Measurements from ENCODE around the gene LRRC46.

LRRC46 gene

GRCh38 chr17:47853616-47854015, 22.1 kb downstream of the LRRC46 start:
- no peak for DNase-seq

DNA sequence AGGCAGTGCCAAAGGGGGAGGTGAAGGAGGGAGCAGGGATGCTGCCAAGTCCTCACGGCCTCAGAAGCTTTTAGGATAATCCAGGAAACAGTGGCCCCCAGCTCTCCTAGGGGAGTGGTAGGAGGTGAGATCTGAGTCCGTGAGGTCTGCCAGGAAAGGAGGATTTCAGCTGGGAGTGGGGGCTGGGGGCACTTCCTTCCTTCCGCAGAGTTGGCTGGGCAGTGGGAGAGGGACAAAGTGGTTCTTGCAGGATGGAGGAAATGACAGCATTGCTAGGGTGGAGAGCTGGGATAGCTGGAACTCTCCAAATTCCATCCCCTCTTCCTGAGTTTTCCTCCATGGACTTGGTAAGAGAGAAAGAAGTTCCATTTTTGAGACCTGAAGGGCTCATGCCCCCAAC, 24.3 kb downstream of the LRRC46 start:
- DNase-seq, result no peak

- no peak for DNase-seq
Observed at GRCh38 chr17:47856830-47857229, 25.4 kb downstream of the LRRC46 start.

DNA sequence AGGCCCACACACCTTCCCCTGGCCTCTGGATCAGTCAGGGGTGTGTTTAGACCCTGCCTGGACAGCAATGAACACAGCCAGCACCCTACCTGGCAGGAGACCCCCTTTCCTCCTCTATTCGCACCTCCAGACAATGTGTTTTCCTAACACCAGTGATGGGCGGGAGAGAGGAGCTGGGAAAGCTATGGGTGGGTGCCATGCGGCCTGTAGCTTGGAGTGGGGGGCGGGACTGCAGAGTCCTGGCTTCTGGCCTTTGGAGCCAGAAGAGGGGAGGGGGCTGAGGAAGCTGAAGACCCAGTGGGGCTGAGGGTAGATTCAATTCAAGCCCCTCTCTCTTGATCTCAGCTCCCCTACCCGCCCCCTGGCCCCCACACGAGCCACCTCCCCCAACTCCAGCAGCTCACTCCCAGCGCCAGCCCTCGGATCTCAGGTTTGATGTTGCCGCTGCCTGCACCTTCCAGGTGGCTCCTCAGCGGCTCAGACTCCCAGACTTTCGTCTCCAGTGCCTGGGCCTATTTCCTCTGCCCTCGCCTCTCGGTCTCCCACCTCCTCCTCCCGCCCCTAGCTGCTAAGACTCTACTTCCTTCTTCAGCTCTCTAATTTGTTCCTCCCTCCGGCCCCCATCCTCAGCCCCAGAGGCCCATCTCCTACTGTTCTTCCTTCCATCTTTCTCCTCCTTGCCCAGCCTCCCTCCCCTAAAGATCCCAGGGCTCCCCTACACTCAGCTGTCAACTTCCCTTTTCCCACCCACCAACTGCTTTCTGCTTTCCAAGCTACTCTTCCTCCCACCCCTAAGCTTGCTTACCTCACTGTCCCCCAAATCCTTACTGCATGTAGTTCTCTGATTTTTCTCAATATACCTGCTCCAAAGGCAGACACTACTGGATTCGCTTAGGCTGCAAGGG, 26.3 kb downstream of the LRRC46 start:
- no peak for DNase-seq

DNA sequence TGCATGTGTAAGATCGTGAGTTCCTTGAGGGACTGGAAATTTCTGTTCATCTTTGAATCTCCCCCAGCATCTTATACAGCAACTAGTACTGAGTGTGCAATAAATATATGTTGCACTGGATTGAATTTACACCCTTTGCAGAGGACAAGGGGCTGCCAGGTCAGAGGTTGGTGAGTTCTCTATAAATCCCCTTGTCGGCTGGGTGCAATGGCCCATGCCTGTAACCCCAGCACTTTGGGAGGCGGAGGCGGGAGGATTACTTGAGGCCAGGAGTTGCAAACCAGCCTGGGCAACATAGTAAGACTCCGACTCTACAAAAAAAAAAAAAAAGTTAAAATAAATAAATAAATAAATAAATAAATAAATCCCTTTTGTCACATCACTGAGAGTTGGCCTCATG, 28.9 kb downstream of the LRRC46 start:
- no peak for DNase-seq

DNA sequence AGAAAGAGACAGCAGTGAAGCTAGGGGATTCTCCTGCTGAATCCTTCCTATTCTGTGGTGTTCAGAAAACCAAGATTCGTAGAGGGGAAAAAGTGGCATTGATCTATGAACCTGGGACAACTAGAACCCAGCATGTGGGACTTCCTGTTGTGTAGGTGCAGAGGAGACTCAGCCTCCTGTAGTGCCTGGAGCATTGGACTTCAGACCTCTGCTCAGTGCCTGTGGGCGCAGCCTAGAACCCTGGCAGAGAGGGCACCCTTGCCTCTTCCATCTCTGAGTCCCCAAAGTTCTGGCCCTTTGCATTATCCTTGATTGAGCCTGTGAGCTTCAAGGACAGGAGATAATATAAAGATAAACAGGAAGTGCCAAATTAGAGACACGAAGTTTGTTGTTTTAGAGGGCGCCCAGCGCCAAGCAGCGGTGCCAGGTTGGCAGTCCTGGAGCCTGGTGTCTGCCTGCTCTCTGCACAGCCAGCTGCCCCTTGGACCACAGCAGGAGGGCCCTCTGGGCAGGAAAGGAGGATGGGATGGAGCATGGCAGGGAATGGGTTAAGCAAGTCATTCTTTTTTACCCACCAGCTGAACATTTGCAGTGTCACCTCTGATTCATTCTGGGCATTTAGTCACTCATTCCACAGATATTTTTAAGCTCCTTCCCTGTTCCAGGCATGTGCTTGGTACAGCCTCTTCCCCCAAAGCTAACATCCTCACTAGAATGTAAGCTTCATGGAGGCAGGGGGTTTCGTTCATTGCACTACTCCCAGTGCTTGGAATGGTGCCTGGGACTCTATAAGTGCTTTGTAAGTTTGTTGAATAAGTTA, 31.4 kb downstream of the LRRC46 start:
- DNase-seq, result no peak

GRCh38 chr17:47864791-47865216, 33.3 kb downstream of the LRRC46 start:
- peak; percentile 51 for DNase-seq

DNA sequence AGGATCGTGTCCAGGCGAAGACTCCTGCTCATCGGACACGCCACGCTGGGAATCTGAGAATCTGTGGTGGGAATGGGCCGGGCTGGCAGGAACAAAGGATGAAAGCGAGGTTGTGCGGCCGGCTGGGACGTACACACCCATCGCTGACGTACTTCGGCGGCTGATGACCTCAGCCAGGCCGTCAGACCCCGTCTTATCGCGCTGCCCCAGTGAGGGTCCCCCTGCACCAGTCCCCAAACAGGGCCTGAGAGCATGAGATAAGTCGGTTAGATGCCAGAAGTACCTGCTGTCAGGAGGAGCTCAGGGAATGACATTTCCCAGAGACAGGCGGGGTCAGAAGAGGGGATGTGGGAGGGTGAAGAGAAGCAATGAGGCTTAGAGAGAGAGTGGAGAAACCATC, 35.5 kb downstream of the LRRC46 start:
- no peak for DNase-seq

- no peak for DNase-seq
Observed at GRCh38 chr17:47867813-47868533, 36.5 kb downstream of the LRRC46 start.

GRCh38 chr17:47869114-47869513, 37.6 kb downstream of the LRRC46 start:
- DNase-seq, result no peak

DNA sequence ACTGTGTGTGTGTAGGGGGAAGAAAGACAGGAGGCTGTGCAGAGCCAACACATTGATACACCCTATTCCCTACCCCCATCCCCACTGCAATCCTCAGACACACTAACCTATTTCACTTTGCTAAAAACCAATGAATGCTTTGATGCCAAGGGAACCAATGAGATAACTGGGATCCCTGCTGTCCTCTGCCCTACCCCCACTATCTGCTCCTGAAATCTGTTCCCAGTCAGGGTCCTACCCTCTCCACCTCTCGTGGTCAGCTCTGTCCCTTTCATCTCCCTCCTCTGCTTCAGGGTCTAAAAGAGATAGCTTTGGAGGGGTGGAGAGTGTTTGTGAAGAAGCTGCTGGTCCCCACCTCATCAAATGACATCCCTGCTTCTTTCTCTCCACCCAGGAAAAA, 38.6 kb downstream of the LRRC46 start:
- DNase-seq, result no peak

DNA sequence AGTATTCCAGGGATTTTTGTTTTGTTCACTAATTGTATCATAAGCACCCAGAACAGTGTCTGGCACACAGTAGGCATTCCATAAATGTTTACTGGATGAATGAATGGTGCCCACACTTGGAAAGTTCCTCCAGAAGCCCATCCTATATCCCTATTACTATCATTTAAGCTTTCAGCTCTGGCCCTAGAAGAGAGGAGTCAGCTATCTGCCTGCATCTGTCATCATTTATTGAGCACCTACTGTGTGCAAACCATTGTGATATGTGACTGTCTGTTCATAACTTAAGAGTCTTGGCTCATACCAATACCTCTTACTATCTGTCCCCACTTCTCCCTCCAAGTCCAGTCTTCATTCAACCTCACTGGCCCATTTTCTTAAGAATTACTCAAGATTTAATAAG, 39.6 kb downstream of the LRRC46 start:
- DNase-seq, result no peak

- no peak for DNase-seq
Observed at GRCh38 chr17:47872019-47872650, 40.7 kb downstream of the LRRC46 start.

- DNase-seq, result no peak
Observed at GRCh38 chr17:47872651-47873161, 41.2 kb downstream of the LRRC46 start.

DNA sequence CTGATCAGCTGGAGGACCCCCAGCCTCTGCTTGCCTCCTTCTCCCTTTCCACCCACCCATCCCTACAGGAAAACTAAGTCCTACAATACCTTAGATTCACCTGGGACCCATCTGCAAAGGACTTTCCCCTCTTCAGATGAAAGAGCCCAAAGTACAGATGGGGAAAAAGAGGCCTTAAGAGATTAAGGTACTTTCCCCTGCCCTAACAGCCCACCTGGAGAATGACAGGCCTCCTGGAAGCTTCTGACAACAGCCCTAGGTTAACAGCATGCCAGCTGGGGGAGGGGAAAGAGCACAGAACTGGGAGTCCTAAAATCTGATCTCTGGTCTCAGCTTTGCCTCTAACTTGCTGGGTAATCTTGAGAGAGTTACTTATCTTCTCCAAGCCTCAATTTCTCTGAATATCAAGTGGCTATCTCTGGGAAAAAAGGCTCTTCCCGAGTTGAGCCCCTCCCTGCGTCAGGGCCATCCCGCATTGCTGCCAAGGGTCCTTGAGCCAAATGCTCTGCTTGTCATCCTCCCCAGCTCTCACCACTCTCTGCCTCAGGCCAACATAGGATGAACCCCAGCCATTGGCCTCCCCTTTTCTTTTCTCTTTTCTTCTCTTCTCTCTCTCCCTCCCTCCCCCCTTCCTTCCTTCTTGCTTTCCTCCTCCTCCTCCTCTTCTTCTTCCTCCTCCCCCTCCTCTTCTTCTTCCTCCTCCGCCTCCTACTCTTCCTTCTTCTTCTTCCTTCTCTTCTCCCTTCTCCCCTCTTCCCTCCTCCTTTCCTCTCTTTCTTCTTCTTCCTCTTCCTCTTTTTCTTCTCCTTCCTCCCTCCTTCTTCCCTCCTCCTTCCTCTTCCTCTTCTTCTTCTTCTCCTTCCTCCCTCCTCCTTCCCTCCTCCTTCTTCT, 42.0 kb downstream of the LRRC46 start:
- no peak for DNase-seq

- DNase-seq, result no peak
Observed at GRCh38 chr17:47875011-47875985, 43.8 kb downstream of the LRRC46 start.

DNA sequence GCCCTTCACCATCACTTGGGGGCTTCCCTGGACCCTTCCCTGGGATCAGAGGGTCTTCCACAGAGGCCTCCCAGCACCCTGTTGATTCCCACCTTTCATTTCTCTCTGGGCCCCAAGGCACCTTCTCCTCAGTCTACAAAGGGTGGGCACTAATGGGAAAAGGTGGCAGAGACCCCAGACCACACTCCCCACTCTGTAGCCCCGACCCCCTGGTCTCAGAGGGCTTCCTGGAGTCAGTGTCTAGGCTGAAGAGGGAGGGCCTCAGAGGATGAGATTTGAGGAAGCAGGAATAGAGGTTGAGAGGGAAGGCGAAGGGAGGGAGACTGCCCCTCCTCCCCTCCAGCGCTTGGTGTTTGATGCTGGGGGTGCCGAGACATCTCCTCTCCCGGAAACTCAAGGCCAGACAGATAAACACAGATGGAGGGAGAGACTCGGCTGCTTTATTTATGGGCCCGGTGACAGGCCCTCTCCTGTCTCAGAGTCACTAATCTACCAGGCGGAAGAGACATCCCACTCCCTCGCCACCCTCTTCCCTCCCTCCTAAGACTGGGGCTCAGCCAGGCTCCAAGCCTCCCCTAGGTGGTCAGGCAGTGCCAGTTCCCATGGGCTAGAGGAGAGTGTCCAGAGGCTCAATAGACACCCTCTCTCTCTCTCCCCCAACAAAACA, 46.0 kb downstream of the LRRC46 start:
- DNase-seq, result no peak

DNA sequence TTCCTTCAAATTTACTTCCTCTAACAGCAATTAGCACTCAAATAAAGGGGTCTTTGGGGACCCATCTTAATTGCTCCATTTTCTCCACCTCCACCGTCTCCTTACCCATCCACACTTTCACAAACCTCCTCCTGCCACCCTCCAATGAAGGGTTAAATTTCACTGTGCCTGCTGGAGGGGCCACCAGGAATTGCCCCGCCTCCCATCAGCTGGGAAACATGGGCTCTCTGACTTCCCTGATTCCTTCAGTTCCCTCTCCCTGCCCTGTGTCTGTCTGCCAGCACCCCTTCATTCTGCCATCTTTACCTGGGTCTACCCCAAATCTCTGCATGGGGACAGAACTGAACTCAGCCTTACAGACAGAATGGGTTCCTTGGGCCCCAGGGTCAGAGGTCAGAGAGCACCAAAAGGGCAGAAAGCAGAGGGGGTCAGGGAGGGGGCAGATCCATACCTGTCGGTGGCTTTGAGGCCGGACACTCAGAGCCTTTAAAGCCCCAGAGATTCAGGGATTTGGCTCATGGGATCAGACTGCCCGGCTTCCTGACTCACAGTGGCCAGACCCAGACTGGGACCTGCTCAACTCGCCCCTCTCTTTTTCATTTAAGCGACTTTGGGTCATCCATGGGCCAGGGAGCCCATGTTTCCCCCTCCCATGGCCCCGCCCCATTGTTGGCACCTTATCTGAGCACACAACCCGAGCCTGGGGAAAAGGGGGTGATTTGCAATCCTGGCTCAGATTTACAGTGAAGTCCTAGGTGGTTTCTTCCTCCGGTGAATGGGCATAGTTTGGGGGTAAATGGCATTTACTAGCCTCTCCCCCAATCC, 46.9 kb downstream of the LRRC46 start:
- DNase-seq, result no peak

Measured in NCI-H1694 treated with DMSO at 0.1 percent for 48 hours (cell line).